ENCODE data around the gene WDR81. TPM values are rescaled to one million over a fixed set of nuclear protein-coding genes. Genes with fewer than 3 reads are reported as not detected.

Gene WDR81
- total RNA-seq, 2 donors from 2014 or later: 13.4 to 17.9 TPM

GRCh38 chr17:1755252-1755826 is 30.8 kb downstream of the WDR81 start:
- Histone ChIP-seq H3K36me3 (ENCODE audit: control insufficient read depth, insufficient read depth, low read length) (no peaks in the 10 kb centered on the region), H3K27ac (ENCODE audit: low read depth, low read length) (no peak overlapping the region), H3K9me3 (ENCODE audit: control insufficient read depth, low read length) (no peaks in the 10 kb centered on the region), H3K4me3 (ENCODE audit: low read length) (no peak overlapping the region), H3K4me1 (ENCODE audit: control insufficient read depth, insufficient read depth, low read length) (no peaks in the 10 kb centered on the region), H3K27me3 (ENCODE audit: control insufficient read depth, insufficient read depth, low read length, poor library complexity, severe bottlenecking) (no peaks in the 10 kb centered on the region), H3K9ac (ENCODE audit: extremely low read depth, low read length, poor library complexity, severe bottlenecking) (no peak overlapping the region)
- peaks cover 4% of the 10 kb centered on the region for H3K4me1 Mint-ChIP-seq
- no peak for DNase-seq
- no peak overlapping the region for H3K4me3 Mint-ChIP-seq
- H3K9me3 Mint-ChIP-seq: no peaks in the 10 kb centered on the region
- TF ChIP-seq CTCF (conservative IDR thresholded peaks at IDR 0.05): no peak
- H3K36me3 Mint-ChIP-seq (ENCODE audit: low read depth): no peaks in the 10 kb centered on the region
- H3K27ac Mint-ChIP-seq: no peak overlapping the region
- H3K27me3 Mint-ChIP-seq (ENCODE audit: insufficient read depth): peaks cover 3% of the 10 kb centered on the region
- WGBS, 2 experiments (ENCODE audit: insufficient coverage in 1 of 2, insufficient read length in 1 of 2): 93 to 98% methylated on average over 11 to 20 of the region's 20 CpGs

GRCh38 chr17:1755827-1756262 is 31.3 kb downstream of the WDR81 start:
- Histone ChIP-seq H3K9ac (ENCODE audit: extremely low read depth, low read length, poor library complexity, severe bottlenecking) (no peak overlapping the region), H3K27me3 (ENCODE audit: control insufficient read depth, insufficient read depth, low read length, poor library complexity, severe bottlenecking) (no peaks in the 10 kb centered on the region), H3K27ac (ENCODE audit: low read depth, low read length) (no peak overlapping the region), H3K4me1 (ENCODE audit: control insufficient read depth, insufficient read depth, low read length) (no peaks in the 10 kb centered on the region), H3K4me3 (ENCODE audit: low read length) (no peak overlapping the region), H3K36me3 (ENCODE audit: control insufficient read depth, insufficient read depth, low read length) (no peaks in the 10 kb centered on the region), H3K9me3 (ENCODE audit: control insufficient read depth, low read length) (no peaks in the 10 kb centered on the region)
- H3K27me3 Mint-ChIP-seq (ENCODE audit: insufficient read depth): peaks cover 3% of the 10 kb centered on the region
- TF ChIP-seq CTCF (conservative IDR thresholded peaks at IDR 0.05): no peak
- 68 to 78% methylated on average over 13 to 17 of the region's 17 CpGs for WGBS, 2 experiments (ENCODE audit: insufficient coverage in 1 of 2, insufficient read length in 1 of 2)
- no peak overlapping the region for H3K27ac Mint-ChIP-seq
- H3K4me3 Mint-ChIP-seq: no peak overlapping the region
- H3K36me3 Mint-ChIP-seq (ENCODE audit: low read depth): no peaks in the 10 kb centered on the region
- H3K9me3 Mint-ChIP-seq: no peaks in the 10 kb centered on the region
- peak; percentile 82 for DNase-seq
- peaks cover 4% of the 10 kb centered on the region for H3K4me1 Mint-ChIP-seq

GRCh38 chr17:1758807-1759206 is 34.3 kb downstream of the WDR81 start:
- Histone ChIP-seq H3K4me1 (ENCODE audit: control insufficient read depth, insufficient read depth, low read length) (peaks cover 20% of the 10 kb centered on the region), H3K9me3 (ENCODE audit: control insufficient read depth, low read length) (no peaks in the 10 kb centered on the region), H3K27me3 (ENCODE audit: control insufficient read depth, insufficient read depth, low read length, poor library complexity, severe bottlenecking) (no peaks in the 10 kb centered on the region), H3K27ac (ENCODE audit: low read depth, low read length) (no peak overlapping the region), H3K9ac (ENCODE audit: extremely low read depth, low read length, poor library complexity, severe bottlenecking) (no peak overlapping the region), H3K36me3 (ENCODE audit: control insufficient read depth, insufficient read depth, low read length) (no peaks in the 10 kb centered on the region), H3K4me3 (ENCODE audit: low read length) (no peak overlapping the region)
- no peak for DNase-seq
- H3K27ac Mint-ChIP-seq: peak overlapping the region; percentile 0
- peaks cover 20% of the 10 kb centered on the region for H3K4me1 Mint-ChIP-seq
- H3K36me3 Mint-ChIP-seq (ENCODE audit: low read depth): no peaks in the 10 kb centered on the region
- no peak overlapping the region for H3K4me3 Mint-ChIP-seq
- WGBS, 2 experiments (ENCODE audit: insufficient coverage in 1 of 2, insufficient read length in 1 of 2): 92 to 93% methylated on average over 15 of the region's 15 CpGs
- no peaks in the 10 kb centered on the region for H3K9me3 Mint-ChIP-seq
- H3K27me3 Mint-ChIP-seq (ENCODE audit: insufficient read depth): peaks cover 3% of the 10 kb centered on the region
- TF ChIP-seq CTCF (conservative IDR thresholded peaks at IDR 0.05): no peak
